Fibroblast of lung (primary cell): ENCODE measurements around the gene RALGAPB. TPM values are rescaled to one million over a fixed set of nuclear protein-coding genes. Genes with fewer than 3 reads are reported as not detected.
"Not testable (repeated sequence)": the region's sequence is repeated elsewhere in the genome, so short reads cannot be mapped to it uniquely, and the experiment has no call there.

Experiments used
- DNase-seq, 2 donors: peaks; one replicate each; pipeline versions ENCODE4 v3.0.0 to v3.0.0-alpha.2; 2010; ENCODE audit warnings: low read depth in 2 of 2
- H2AFZ ChIP-seq: 2 replicates; pipeline ENCODE4 v1.5.1; 2012; ENCODE audit warnings: low read length, control low read depth, inconsistent platforms
- H3K27ac ChIP-seq: 2 replicates; pipeline ENCODE4 v1.5.1; 2011; ENCODE audit warnings: low read length, control low read depth; ENCODE audit not compliant: insufficient read depth
- H3K27me3 ChIP-seq: 2 replicates; pipeline ENCODE4 v1.5.1; 2011; ENCODE audit warnings: mild to moderate bottlenecking, low read length; ENCODE audit not compliant: control insufficient read depth, insufficient read depth
- H3K36me3 ChIP-seq: 2 replicates; pipeline ENCODE4 v1.5.1; 2011; ENCODE audit warnings: low read length; ENCODE audit not compliant: control insufficient read depth, insufficient read depth
- H3K4me1 ChIP-seq: 2 replicates; pipeline ENCODE4 v1.5.1; 2011; ENCODE audit warnings: low read length; ENCODE audit not compliant: control insufficient read depth, insufficient read depth; ENCODE audit errors: extremely low read depth
- H3K4me2 ChIP-seq: 2 replicates; pipeline ENCODE4 v1.5.1; 2011; ENCODE audit warnings: low read length, control low read depth; ENCODE audit not compliant: insufficient read depth; ENCODE audit errors: extremely low read depth
- H3K4me3 ChIP-seq, 4 experiments: fragments of 200-600 bp in 1 of 4; sonication (generic) in 1 of 4; replicated peaks in 1 of 4; 2 replicates each; pipeline ENCODE4 v1.5.1; 2011 to 2016; ENCODE audit warnings: low read length in 4 of 4, low read depth in 3 of 4, mild to moderate bottlenecking in 3 of 4, control low read depth in 2 of 4, inconsistent platforms in 1 of 4, mixed read lengths in 1 of 4; ENCODE audit not compliant: insufficient read depth in 1 of 4; ENCODE audit errors: control extremely low read depth in 1 of 4
- H3K79me2 ChIP-seq: 2 replicates; pipeline ENCODE4 v1.5.1; 2012; ENCODE audit warnings: mild to moderate bottlenecking, low read length, inconsistent platforms; ENCODE audit not compliant: control insufficient read depth, insufficient read depth
- H3K9ac ChIP-seq: 2 replicates; pipeline ENCODE4 v1.5.1; 2011; ENCODE audit warnings: mild to moderate bottlenecking, low read length, control low read depth; ENCODE audit not compliant: insufficient read depth
- H3K9me3 ChIP-seq: 2 replicates; pipeline ENCODE4 v1.5.1; 2012; ENCODE audit warnings: low read depth, low read length; ENCODE audit not compliant: control insufficient read depth, insufficient read depth
- H4K20me1 ChIP-seq: 2 replicates; pipeline ENCODE4 v1.5.1; 2011; ENCODE audit warnings: low read length; ENCODE audit not compliant: control insufficient read depth, insufficient read depth; ENCODE audit errors: extremely low read depth
- CTCF ChIP-seq, 2 donors: IDR thresholded peaks in 1 of 2; conservative IDR thresholded peaks in 1 of 2; 1 replicate in 1 of 2; 2 replicates in 1 of 2; pipeline ENCODE4 v1.5.1; 2011 to 2012; ENCODE audit warnings: low read length in 2 of 2, control low read depth in 1 of 2, inconsistent platforms in 1 of 2, low read depth in 1 of 2, mild to moderate bottlenecking in 1 of 2
- EZH2 ChIP-seq: IDR thresholded peaks from 2 replicates; pipeline ENCODE4 v1.5.1; 2012; ENCODE audit warnings: low read length, control low read depth, mild to moderate bottlenecking; ENCODE audit errors: missing control alignments
- polyA plus RNA-seq, 2 donors: library from polyadenylated mRNA; depleted of rRNA in 1 of 2; stranded (reverse) in 1 of 2; unstranded in 1 of 2; fragments of >200 nt; gene quantifications; 2 replicates each; pipeline ENCODE4 v1.2.1, GENCODE V29; 2011 to 2012; ENCODE audit warnings: missing spikeins in 1 of 2
- total RNA-seq: library from RNA; depleted of rRNA; stranded (reverse); fragments of >200 nt; gene quantifications from 2 replicates; pipeline ENCODE4 v1.2.1, GENCODE V29; 2014

RALGAPB gene
- total and polyA plus RNA-seq, 2 donors (not counting 1 experiment from before 2014, with no cell fraction given) = 19.5 to 31.4 TPM

- no peaks in the 10 kb centered on the region for H3K36me3 ChIP-seq
- no peak overlapping the region for H3K4me2 ChIP-seq
- peak; percentile 71 to 86 for DNase-seq
- H3K4me3 ChIP-seq = no peak overlapping the region
- H3K27ac ChIP-seq = no peak overlapping the region
- no peak for TF ChIP-seq CTCF (conservative IDR thresholded peaks at IDR 0.05 in 1 of 2, IDR thresholded peaks at IDR 0.05 in 1 of 2; ENCODE audit: low read depth in 1 of 2, low read length in 2 of 2)
- no peak for TF ChIP-seq EZH2
- no peak overlapping the region for H2AFZ ChIP-seq
- no peaks in the 10 kb centered on the region for H4K20me1 ChIP-seq
- no peak overlapping the region for H3K9ac ChIP-seq
- no peaks in the 10 kb centered on the region for H3K4me1 ChIP-seq
- H3K27me3 ChIP-seq = no peaks in the 10 kb centered on the region
- H3K79me2 ChIP-seq = no peaks in the 10 kb centered on the region
- no peaks in the 10 kb centered on the region for H3K9me3 ChIP-seq
Observed at GRCh38 chr20:38460040-38460623, 12.5 kb upstream of the RALGAPB start.

- H3K4me1 ChIP-seq, H2AFZ ChIP-seq, H3K9ac ChIP-seq, H3K4me3 ChIP-seq, H3K27me3 ChIP-seq, H3K79me2 ChIP-seq, H3K4me2 ChIP-seq, H4K20me1 ChIP-seq, H3K27ac ChIP-seq, DNase-seq, H3K9me3 ChIP-seq, H3K36me3 ChIP-seq: not testable (repeated sequence)
Observed at GRCh38 chr20:38460631-38461030, 12.0 kb upstream of the RALGAPB start.

GRCh38 chr20:38461167-38461566 is 11.5 kb upstream of the RALGAPB start:
- H3K4me3 ChIP-seq, H3K27ac ChIP-seq, H3K9ac ChIP-seq, DNase-seq, H3K79me2 ChIP-seq, H3K36me3 ChIP-seq, H3K4me2 ChIP-seq, H3K4me1 ChIP-seq, H4K20me1 ChIP-seq, H3K9me3 ChIP-seq, H3K27me3 ChIP-seq, H2AFZ ChIP-seq: not testable (repeated sequence)

- not testable (repeated sequence) for H3K9me3 ChIP-seq, DNase-seq, H3K27me3 ChIP-seq, H3K27ac ChIP-seq, H3K4me3 ChIP-seq, H2AFZ ChIP-seq, H3K79me2 ChIP-seq, H3K4me1 ChIP-seq, H3K4me2 ChIP-seq, H3K9ac ChIP-seq, H3K36me3 ChIP-seq, H4K20me1 ChIP-seq
Observed at GRCh38 chr20:38461569-38461968, 11.1 kb upstream of the RALGAPB start.
